ENCODE measurements around the gene ATP1A1. TPM values are rescaled to one million over a fixed set of nuclear protein-coding genes. Genes with fewer than 3 reads are reported as not detected.

The ATP1A1 gene
- total and polyA plus RNA-seq, 9 of the 15 experiments (the other 6 are each of a cell fraction or from before 2014, with no cell fraction given) = 99.3 to 513 (median 234) TPM

- ChIA-PET POLR2A (interaction anchor here (0.6 kb wide), 1 partner anchor 130 kb away, joined by 3 read pairs; no protein-coding TSS in a partner anchor), CTCF (ENCODE audit: low intra/inter-chr PET ratio) (interaction anchor here (0.6 kb wide), 2 partner anchors 34 to 1541 kb away, joined by 3 to 4 read pairs; no protein-coding TSS in a partner anchor)
- H3K27me3 ChIP-seq (ENCODE audit: control insufficient read depth in 2 of 2, insufficient read depth in 2 of 2, low read length in 2 of 2) = no peaks in the 10 kb centered on the region
- H3K9me3 ChIP-seq (replicated peaks; ENCODE audit: control insufficient read depth, insufficient read depth, low read depth, low read length) = no peaks in the 10 kb centered on the region
- DNase-seq (ENCODE audit: extremely low read depth in 1 of 4, low spot score in 3 of 4) = no peak
- ATAC-seq = peak; percentile 65
- no peak overlapping the region for H3K4me3 ChIP-seq
- H4K20me1 ChIP-seq (replicated peaks; ENCODE audit: control insufficient read depth, insufficient read depth, low read length) = no peaks in the 10 kb centered on the region
- in situ Hi-C loops (cut with MboI) = no loop called here
- no peak for FAIRE-seq
- 22% methylated on average over 8 of the region's 8 CpGs for WGBS (ENCODE audit: insufficient coverage, low coverage, missing lambda C conversion rate)
- no peak overlapping the region for H2AFZ ChIP-seq (ENCODE audit: low read depth, low read length)
- no peaks in the 10 kb centered on the region for H3K9me1 ChIP-seq (ENCODE audit: control insufficient read depth, insufficient read depth, low read length)
- no peaks in the 10 kb centered on the region; a peak in 1 of 5 replicates for H3K4me1 ChIP-seq (replicated peaks in 1 of 2; ENCODE audit: control insufficient read depth in 2 of 2, insufficient read depth in 2 of 2, low read length in 2 of 2)
- no peak overlapping the region for H3K4me2 ChIP-seq (ENCODE audit: insufficient read depth, low read length)
- H3K36me3 ChIP-seq (ENCODE audit: control insufficient read depth, insufficient read depth, low read length) = no peaks in the 10 kb centered on the region
- no peaks in the 10 kb centered on the region for H3K79me2 ChIP-seq (ENCODE audit: control insufficient read depth, insufficient read depth, low read length)
- H3K27ac ChIP-seq (ENCODE audit: extremely low read depth, low read depth, low read length) = no peak overlapping the region
- no peak overlapping the region for H3K9ac ChIP-seq (ENCODE audit: insufficient read depth in 1 of 2, low read depth in 2 of 2, low read length in 2 of 2)
- BruUV-seq (replicated peaks) = no TSS peak
- intact Hi-C loops (cut with micrococcal nuclease) = no loop called here
- TF ChIP-seq ZMIZ1 (IDR thresholded peaks at IDR 0.05; ENCODE audit: low read depth in 2 of 2, low read length in 2 of 2) = no peak
- peak; percentile 64; the same call in 1 of the 2 replicates for TF ChIP-seq ATF7 (IDR thresholded peaks at IDR 0.05)
- 0 out of 2 replicates have a peak, but pooled peaks have one; percentile 16 for TF ChIP-seq JUND (IDR thresholded peaks at IDR 0.05; ENCODE audit: borderline replicate concordance, low read depth, low read length)
- no peak for TF ChIP-seq JUND (tag; IDR thresholded peaks at IDR 0.05; ENCODE audit: borderline replicate concordance, low read depth, low read length)
- TF ChIP-seq ARID2 (IDR thresholded peaks at IDR 0.05) = no peak
- TF ChIP-seq DACH1 (IDR thresholded peaks at IDR 0.05; ENCODE audit: partially characterized antibody) = no peak
- TF ChIP-seq SREBF2 (CRISPR knock-in tag; IDR thresholded peaks at IDR 0.05) = no peak
- TF ChIP-seq MCM2 (IDR thresholded peaks at IDR 0.05; ENCODE audit: low read depth) = no peak
- peak; percentile 97 for TF ChIP-seq ATF3 (IDR thresholded peaks at IDR 0.05)
- no peak for TF ChIP-seq ATF3 (CRISPR knock-in tag; conservative IDR thresholded peaks at IDR 0.05)
- TF ChIP-seq POLR2B (IDR thresholded peaks at IDR 0.05; ENCODE audit: low read depth, partially characterized antibody) = no peak
- TF ChIP-seq ZBED1 (IDR thresholded peaks at IDR 0.05) = no peak
- TF ChIP-seq TAF7 (tag; IDR thresholded peaks at IDR 0.05) = no peak
- TF ChIP-seq ZNF79 (CRISPR knock-in tag; IDR thresholded peaks at IDR 0.05; ENCODE audit: low read depth) = no peak
- no peak for TF ChIP-seq FUS (optimal IDR thresholded peaks at IDR 0.05; ENCODE audit: low read depth, low read length)
- TF ChIP-seq HCFC1 (IDR thresholded peaks at IDR 0.05; ENCODE audit: low read depth, low read length) = no peak
- TF ChIP-seq MITF (IDR thresholded peaks at IDR 0.05) = no peak
- TF ChIP-seq SIN3B (IDR thresholded peaks at IDR 0.05; ENCODE audit: low read depth) = no peak
- TF ChIP-seq TRIM28 (IDR thresholded peaks at IDR 0.05) = no peak
Measured at GRCh38 chr1:116353155-116353554, 19.9 kb upstream of the ATP1A1 start.
